GM12874 (cell line): ENCODE data around the gene LRFN2.

ENCODE experiments used
- TF ChIP-seq, protein P1 (sequence below): IDR thresholded peaks from 2 replicates; pipeline ENCODE4 v1.5.1; 2011; ENCODE audit warnings: low read depth, mild to moderate bottlenecking, control low read depth, low read length, moderate library complexity; ENCODE audit not compliant: insufficient read depth

LRFN2 gene

DNA sequence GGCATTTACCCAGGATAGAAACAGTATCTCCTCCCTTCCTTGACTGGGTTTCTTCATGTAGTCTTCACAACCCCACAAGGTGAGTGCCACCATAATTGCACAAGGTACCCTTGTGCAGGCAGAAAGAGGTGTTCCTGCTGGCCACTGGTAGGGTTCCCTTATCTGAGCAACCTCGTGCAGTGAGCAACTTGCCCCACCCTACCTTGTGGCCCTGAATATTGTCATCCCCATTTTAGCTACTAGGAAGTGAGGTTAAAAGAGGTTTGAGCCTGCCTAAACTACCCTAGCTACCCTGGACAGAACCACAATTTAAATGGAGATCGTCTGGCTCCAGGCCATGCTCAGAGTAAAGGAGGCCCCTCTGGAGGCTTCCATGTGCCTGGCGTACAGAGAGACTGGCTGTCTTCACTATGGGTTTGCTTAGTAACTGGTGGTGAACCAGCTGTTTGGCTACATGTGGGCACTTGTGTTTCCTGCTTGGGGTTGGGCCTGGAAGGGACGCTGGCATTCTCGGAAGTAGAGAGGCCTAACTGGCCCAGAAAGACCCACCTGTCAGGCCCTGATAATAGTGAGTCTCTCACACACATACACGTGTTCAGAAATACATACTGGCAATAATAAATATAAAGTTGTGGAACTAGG lies 148.8 kb downstream of the LRFN2 start:
- TF ChIP-seq, protein P1, sequence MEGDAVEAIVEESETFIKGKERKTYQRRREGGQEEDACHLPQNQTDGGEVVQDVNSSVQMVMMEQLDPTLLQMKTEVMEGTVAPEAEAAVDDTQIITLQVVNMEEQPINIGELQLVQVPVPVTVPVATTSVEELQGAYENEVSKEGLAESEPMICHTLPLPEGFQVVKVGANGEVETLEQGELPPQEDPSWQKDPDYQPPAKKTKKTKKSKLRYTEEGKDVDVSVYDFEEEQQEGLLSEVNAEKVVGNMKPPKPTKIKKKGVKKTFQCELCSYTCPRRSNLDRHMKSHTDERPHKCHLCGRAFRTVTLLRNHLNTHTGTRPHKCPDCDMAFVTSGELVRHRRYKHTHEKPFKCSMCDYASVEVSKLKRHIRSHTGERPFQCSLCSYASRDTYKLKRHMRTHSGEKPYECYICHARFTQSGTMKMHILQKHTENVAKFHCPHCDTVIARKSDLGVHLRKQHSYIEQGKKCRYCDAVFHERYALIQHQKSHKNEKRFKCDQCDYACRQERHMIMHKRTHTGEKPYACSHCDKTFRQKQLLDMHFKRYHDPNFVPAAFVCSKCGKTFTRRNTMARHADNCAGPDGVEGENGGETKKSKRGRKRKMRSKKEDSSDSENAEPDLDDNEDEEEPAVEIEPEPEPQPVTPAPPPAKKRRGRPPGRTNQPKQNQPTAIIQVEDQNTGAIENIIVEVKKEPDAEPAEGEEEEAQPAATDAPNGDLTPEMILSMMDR, result no peak

DNA sequence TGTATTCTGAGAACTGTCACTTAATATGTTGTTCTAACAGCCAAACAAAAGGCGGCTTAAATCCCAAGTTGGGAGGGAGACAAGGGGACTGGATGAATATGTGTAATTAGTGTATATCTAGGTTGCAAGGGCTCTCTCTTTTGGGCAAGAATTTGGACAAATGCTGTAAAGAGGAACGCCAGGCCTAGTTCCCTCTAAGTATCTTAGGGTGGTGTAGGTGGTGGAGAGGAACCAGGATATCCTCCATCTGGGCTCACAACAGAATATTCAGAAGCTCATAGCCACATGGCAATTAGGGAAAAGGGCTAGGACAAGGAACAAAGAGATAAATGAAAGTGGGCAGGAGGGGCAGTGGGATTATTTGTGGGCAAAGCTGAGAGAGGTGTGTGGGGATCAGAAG lies 149.5 kb downstream of the LRFN2 start:
- TF ChIP-seq, protein P1, result no peak

DNA sequence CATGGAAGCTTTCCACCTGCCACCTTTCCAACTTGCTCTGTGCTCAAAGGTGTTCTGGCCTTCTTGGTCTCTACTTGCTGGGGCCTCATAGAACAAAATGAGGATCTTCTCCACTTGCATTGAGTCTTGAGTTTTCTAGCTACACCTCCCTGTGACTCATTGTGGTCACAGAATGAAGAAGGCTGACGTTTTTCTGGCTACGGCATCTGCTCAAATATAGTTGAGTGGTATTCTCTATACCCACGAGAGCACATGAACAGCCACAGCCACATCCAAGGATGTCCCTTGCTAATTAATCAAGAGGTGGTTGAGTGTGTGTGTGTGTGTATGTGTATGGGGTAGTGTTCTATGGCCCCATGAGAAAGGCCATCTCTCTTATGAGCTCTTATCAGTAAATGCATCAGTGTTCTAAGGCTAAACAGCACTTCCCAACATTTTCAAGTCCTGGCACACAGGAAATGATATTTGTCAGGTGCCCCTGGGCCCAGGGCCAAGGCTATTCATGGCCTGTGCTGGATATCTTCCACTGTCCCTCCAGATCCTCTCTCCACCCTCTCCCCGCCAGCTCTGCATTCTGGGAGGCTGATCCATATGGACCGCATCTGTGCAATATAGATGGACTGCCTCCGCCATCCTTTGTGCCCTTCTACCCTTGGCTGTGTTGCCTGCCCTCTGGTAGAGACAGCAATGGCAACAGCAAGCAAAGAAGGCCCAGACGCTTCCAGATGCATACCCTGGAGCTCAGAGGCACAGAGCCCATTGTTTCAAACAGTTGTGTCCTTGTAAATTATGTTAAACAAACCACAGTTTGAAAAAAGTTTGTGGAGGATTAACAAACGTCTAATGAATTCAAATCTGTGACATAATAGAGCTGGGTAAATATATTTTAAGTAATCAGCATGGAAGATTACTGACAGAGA lies 150.2 kb downstream of the LRFN2 start:
- TF ChIP-seq, protein P1, result no peak

DNA sequence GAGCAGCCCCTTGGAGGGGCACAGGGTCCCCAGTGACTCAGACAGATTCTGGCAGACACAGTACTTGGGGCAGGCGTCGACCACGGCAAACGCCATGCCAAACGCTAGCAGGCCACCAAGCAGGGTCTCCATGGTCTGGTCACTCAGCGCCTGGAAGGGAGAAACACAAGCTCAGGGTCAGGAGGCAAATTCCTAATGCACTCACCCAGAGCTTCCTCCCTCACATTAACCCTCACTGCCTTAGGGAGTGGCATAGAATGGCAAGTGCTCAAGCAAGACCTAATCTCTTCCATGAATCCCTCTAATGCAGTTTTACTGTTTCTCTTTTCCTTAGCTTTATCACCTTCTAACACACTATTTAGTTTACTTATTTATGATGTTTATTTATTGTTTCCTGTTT lies 154.2 kb downstream of the LRFN2 start:
- TF ChIP-seq, protein P1, result no peak

DNA sequence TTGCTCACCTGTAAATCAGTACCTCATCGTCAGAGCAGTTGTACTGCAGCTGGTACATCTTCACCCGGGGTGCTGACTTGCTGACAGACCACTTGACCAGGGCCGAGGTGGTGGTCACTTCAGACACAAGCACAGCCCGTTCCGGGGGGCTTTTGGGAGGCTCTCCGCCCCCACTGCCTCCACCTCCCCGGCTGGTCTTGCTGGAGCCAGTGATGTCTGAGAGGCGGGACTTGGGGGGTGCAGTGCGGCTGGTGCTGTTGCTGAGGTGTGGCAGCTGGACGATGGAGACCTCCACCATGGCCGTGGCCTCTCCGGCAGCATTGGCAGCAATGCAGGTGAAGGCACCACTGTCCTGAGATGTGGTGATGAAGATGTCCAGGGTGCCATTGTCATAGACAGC lies 155.5 kb downstream of the LRFN2 start:
- TF ChIP-seq, protein P1, result no peak

- TF ChIP-seq, protein P1, result no peak
These were observed 160.0 kb downstream of the LRFN2 start for GRCh38 chr6:40427196-40427595.

DNA sequence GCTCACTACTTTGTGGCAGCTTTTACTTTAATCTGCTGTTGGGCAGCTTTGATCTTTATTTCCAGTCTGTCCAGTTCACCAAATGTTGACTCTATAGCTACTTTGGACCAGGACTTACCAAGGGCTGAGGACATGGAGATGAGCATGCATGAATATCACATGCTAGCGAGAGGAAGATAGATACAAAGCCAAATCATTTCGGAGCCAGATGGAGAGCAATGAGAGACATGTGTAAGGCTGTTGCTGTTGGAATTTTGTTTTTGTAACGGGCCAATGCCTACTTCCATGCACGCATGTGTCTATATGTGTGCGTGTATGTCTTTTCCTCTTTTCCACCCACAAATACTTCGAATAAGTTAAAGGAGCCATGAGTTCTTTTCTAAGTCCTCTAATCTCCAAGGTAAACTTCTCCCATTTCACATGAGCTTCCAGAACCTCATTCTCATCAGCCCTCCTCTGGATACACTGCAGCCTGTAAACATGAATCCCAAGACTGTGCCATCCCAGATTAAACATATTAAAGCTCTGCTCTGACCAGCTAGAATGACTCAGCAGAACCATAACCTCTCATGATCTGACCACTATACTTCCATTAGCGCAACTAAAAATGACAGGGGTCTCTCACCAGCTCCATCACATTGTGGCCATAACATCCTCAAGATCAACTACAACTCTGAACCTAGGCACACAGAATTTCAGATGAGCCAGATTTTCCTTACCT lies 160.7 kb downstream of the LRFN2 start:
- TF ChIP-seq, protein P1, result no peak
